NK-92 (cell line): ENCODE measurements around the gene PRKCH.

Experiments used
- DNase-seq: peaks from one replicate; lab custom pipeline; 2025; ENCODE audit not compliant: unreplicated experiment; lab: John Stamatoyannopoulos, UW

The PRKCH gene

DNA sequence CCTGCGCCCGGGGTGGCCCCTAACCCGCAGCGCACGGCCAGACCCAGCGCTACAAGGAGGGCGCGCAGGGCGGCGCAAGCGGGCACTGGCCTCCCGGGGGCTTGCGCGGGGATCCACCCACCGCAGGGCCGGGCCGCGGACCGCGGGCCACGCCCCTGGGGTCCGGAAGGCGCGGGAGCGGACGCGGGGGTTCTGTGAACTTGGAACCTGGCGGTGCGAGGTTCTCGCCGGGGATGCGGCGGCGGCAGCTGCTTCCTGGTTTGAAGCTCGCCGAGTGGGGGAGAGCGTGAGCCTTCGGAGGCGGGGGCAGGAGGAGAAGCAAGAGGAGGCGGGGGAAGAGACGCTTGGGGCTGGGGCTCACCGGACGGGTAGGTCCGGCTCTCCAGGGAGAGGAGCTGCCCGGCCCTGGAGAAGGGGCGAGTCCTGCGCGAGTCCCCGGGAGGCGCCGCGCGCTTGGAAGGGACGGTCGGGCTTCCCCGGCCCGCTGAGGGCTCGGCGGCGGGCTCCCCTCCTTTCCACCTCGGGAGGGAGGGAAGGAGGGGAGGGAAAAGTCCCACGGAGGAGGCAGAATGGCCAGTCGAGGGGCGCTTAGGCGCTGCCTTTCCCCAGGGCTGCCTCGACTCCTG is at the start of gene PRKCH:
PRKCH (plus strand) TSS at position 195 of the 626 bp plus-strand sequence. CDS start 523 bp downstream, outside the sequence.
- DNase-seq: no peak

DNA sequence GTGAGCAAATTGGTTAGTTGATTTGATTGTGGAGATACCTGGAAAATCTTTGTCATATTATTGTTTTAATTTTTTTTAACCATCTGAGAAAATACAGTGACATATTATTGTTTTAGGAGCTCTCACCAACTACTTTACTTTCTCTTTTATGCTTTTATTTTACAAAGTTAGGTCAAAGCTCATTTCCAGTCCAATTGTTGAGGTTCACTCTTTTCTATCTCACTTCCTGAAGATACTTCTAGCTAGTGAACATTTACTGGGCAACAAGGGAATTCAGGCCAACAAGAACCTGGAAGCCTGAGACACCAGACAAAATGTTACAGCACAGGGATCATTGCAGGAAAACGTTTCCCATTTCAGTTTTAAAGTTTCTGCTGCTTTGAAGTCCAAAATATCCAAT is 44.1 kb upstream of the PRKCH start:
- DNase-seq: no peak

DNA sequence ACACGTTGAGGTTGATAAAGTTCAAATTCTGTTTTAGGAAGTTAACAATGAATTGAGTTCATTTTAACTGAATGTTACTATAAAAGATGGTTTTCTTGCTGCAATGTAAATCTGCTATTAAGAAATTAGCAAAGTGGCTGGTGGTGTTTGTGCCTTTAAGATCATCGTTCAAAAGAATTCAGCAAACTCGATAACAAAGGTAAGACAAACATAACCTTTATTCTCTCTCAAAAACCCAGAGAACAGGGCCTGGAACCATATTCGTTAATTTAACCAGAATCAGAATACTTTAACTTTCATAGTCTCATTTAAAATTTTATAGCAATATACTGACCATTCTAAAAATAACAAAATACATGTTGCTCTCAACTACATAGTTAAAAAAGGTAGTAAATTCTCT is 43.6 kb upstream of the PRKCH start:
- DNase-seq: no peak

- DNase-seq: no peak
These were observed 42.3 kb upstream of the PRKCH start for GRCh38 chr14:61279082-61279481.

GRCh38 chr14:61280092-61280525 is 41.3 kb upstream of the PRKCH start:
- DNase-seq: no peak

DNA sequence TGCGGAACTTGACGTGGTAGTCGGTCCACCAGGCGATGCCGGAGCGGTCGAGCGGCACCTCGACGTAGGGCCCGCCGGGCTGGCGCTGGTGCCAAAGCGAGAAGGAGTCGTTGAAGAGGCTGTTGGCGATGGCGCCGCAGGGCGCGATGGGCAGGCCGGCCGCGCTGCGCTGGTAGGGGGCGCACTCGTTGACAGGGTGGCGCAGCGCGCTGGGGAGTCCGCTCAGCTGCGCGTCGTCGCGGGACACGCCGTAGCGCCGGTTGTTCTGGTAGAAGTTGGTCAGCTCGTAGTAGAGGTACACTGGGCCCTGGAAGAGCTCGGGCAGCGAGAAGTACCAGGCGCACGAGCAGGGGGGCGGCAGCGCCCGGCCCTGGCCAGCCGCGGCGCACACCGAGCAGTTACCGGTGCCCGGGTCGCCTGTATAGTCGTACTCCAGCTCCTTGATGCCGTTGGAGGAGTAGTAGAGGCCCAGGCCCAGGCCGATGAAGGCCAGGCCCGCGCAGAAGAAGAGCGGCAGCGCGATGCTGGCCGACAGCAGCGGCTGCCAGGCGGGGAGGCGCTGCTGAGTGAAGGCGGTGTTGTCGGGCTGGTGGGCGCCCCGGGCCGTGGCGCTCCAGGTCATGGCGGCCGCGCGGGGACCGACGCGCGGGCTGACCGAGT is 40.7 kb upstream of the PRKCH start:
- no peak for DNase-seq

DNA sequence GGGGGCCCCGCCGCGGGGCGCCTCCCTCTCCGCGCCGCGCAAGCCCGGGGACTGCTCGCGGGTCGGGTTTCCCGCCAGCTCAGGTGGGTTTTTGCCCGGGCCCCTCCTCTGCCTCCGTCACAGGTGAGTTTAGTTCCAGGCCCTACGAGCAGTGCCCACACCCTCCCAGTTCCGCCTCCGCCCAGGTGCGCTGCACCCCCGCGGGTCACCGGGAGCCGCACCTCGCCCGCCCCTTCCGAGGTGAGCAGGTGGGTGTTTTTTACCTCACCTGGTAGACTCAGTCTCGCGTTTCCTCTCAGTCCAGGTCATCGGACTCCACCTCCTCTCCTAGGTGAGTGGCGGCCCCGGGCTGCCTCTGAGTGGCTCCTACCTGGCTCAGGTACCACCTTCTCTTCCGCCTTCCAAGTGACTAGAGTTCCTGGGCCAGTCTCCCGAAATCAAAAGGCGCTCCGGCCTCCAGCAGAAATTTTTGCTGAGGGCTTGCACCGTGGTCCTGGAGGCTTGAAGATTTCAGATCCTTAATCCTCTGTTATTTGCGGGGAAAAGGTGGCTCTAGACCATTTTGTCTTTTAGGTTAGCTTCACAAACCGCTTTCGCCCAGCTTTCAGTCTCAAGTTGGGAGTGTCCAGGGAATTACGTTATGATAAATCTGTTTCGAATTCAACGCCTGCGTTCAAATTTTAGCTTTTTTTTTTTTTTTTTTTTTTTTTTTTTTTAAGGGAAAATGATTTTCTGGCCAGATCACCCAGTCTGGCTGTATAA is 40.0 kb upstream of the PRKCH start, which contains the start of gene TMEM30B:
TMEM30B (minus strand) TSS at position 153 of the 762 bp plus-strand sequence. CDS start 191 bp downstream, outside the sequence.
- no peak for DNase-seq

GRCh38 chr14:61281948-61282275 is 39.5 kb upstream of the PRKCH start:
- no peak for DNase-seq

DNA sequence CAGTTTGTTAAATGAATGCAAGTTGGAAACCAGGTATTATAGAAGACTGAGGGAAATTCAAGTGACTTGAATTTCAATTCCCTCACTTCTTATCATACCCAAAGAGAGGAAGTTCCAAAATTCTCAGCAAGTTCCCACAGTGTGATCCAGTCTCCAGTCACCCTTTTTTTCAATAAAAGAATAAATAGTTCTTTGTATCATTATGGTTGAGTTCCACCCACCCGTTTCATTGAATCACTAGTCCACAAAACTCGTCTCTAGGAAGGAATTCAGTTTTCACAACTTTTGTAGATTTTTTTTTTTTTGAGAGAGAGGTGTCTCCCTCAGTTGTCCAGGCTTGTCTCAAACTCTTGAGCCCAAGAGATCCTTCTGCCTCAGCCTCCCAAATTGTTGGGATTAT is 38.6 kb upstream of the PRKCH start:
- DNase-seq: no peak

DNA sequence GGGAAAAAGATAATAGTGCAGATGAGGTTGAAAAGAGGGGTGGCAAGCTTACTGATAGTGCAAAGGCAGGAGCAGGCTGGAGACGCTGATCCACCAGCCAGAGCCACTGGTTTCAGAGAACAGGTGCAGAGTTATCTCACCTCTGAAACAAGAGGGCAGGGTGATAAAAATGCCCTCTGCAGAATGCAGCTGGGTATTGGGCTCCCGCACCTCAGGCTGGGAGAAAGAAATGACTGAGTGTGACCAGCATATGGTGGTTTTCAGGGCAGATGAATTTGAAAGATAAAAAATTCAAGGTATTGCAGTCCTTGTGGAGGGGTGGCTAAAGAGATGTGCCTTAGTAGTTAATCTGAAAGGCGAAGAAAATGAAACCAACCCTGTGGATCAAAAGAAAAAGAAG is 37.4 kb upstream of the PRKCH start:
- DNase-seq: no peak

DNA sequence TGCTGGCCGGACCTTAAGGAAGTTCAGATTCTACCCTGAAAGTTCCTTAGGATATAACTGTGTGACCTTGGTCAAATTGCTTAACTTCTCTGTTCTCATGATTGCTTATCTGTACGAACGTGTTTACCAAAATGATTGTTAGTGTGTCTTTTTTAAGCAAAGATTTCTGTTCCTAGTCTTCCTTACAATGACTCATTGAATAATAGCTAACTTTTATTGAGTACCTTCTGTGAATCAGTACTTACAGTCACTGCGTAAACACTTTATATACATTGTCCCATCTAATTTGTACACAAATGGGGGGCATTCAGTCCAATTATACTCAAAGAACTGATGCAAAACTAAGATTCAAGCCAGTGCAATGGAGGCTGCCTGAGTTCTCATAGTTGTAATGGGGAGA is 36.0 kb upstream of the PRKCH start:
- no peak for DNase-seq

- no peak for DNase-seq
These were observed 34.2 kb upstream of the PRKCH start for GRCh38 chr14:61287196-61287595.

DNA sequence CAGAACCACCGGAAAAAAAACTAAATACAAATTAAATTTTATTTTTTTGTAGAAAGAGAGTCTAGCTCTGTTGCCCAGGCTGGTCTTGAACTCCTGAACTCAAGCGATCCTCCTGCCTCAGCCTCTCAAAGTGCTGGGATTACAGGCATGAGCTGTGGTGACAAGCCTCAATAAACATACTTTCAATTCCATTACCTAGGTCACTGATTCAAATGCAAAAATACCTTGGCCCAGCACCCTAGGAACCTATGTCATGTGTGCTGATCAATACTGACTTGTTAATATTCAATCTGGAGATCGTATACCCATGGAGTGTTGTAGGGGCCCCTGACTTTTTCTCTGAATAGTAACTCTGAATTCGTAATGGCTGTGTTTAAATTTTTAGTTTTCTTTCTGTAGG is 33.2 kb upstream of the PRKCH start:
- DNase-seq: no peak

GRCh38 chr14:61288720-61289119 is 32.7 kb upstream of the PRKCH start:
- DNase-seq: no peak

DNA sequence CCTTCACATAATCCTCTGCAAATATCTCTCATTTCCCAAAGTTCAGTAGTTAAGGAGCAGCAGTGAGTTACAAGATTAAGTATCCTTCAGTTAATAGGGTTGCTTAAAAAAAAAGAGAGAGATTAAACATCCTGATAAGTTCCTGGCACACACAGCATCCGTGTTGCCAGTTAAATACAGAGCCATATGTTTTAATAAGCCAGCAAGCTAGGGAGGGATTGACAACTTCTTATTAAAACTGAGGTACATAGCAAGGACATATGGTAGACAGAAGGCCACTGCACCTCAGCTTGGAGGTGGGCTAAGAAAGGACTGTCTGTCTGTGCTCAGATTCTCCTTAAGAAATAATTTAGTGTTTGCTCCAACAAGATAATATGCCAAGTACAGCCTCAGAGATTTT is 30.7 kb upstream of the PRKCH start:
- no peak for DNase-seq

DNA sequence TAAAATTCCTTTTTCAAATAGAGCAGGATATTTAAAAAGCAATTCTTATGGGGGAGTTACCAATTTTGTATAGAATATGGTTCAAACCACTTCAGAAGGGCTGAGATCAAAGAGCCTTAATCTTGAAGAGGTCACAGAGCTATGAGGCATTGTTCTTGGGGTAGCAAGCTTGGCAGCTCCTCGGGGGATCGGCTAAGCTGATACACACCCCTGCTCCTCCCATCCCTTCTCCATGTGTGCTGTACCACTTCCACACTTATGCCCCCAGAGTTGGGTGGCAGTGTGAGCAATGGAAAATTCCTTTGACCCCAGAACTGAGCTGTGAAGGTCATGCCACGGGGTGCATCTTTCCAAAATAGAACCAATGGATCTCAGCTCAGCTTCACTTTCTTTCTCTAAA is 25.2 kb upstream of the PRKCH start:
- no peak for DNase-seq

DNA sequence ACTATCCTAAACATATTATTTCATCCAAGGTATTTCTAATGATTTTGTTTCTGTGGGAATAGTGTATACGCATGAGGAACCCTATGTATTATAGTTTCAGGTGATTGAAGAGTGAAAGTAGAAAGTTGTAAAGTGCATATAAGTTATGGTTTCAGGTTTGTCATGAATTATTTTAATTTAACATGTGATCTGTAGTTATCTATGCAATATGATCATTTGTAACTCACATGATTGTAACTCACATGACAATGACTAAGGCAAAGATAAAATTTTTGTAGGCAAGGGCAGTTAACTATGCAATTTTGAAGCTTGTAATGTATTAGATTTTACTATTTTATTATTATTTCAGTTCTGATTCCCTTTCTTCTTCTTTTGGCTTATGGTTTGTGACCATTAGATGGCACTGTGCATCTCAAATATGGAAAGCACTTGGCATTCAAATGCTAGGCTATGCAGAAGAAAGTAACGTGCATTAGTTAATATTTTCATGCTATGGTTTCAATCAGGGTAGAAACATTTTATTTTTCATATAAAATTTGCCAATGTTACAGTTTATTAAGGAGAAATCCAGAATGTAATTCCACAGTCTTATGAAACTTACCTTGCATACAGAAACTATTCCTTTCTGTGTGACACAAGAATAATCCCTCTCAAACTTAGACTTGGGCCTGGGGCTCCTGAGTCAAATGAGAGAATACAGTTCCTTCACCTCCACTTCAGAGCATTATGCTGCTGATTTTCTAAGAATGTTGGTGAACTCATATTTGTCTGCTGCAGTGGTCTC is 24.5 kb upstream of the PRKCH start:
- no peak for DNase-seq

DNA sequence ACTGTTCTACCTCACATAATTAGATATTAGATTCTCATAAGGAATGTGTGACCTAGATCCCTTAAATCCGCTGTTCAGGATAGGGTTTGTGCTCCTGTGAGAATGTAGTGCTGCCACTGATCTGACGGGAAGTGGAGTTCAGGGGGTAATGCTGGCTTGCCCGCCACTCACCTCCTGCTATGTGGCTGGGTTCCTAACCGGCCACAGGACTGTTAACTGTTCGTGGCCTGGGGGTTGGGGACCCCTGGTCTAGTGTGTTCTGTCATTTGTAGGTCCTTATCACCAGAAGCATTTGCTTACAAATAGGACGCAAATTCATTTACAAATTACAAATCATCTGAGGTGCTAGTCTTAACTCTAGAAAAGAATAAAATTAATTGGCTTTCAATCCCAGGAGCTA is 23.8 kb upstream of the PRKCH start:
- no peak for DNase-seq

GRCh38 chr14:61298824-61299223 is 22.6 kb upstream of the PRKCH start:
- DNase-seq: no peak

DNA sequence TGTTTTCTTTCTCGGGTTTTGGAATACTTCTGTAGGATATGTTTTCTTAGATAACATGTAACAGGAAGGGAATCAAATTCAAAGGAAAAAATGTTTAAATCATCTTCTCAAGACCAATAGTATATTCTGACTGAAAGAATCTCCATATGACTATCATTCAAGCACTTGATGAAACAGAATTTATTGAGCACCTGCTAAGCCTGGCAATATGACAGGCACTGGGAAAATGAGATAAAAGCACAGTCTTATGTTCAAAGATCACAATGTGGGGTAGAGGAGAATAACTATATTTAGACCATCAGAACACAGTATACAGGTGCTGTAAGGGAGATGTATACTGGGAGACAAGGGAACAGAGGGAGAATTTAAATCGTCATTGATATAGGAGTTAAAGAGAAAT is 21.2 kb upstream of the PRKCH start:
- no peak for DNase-seq

GRCh38 chr14:61300754-61301153 is 20.6 kb upstream of the PRKCH start:
- DNase-seq: no peak
